Renal cortical epithelial cell (primary cell): Measurements from ENCODE around the gene HAUS6. TPM values are rescaled to one million over a fixed set of nuclear protein-coding genes. Genes with fewer than 3 reads are reported as not detected.
"Not testable (repeated sequence)": the region's sequence is repeated elsewhere in the genome, so short reads cannot be mapped to it uniquely, and the experiment has no call there.

ENCODE experiments used
- DNase-seq: peaks from one replicate; pipeline ENCODE4 v3.0.0-alpha.2; 2011; ENCODE audit warnings: low read depth
- total RNA-seq: library from RNA; depleted of rRNA; stranded (reverse); fragments of >200 nt; gene quantifications from 2 replicates; pipeline ENCODE4 v1.2.3, GENCODE V29; 2014

HAUS6 gene
- total RNA-seq, 1 donor from 2014 or later, result 19.6 TPM

DNA sequence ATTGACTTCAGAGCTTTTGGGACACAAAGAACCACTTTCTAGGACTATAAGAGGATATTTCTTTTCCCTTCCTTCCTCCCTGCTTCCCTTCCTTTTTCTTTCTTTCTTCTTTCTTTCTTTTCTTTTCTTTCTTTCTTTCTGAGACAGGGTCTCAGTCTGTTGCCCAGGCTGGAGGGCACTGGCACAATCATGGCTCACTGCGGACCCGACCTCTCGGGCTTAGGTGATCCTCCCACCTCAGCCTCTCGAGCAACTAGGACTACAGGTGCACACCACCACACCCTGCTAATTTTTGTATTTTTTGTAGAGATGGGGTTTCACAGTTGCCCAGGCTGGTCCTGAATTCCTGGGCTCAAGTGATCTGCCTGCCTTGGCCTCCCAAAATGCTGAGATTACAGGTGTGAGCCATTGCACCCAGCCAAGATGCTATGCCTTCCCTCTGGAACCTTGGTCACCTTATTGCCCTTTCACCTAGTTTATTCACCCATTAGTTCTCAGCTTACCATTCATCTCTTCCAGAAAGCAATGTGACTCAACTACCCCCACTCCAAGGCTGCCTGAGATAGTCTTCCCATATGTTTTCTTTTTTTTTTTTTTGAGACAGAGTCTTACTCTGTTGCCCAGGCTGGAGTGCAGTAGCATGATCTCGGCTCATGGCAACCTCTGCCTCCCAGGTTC, 14.5 kb upstream of the HAUS6 start:
- no peak for DNase-seq

DNA sequence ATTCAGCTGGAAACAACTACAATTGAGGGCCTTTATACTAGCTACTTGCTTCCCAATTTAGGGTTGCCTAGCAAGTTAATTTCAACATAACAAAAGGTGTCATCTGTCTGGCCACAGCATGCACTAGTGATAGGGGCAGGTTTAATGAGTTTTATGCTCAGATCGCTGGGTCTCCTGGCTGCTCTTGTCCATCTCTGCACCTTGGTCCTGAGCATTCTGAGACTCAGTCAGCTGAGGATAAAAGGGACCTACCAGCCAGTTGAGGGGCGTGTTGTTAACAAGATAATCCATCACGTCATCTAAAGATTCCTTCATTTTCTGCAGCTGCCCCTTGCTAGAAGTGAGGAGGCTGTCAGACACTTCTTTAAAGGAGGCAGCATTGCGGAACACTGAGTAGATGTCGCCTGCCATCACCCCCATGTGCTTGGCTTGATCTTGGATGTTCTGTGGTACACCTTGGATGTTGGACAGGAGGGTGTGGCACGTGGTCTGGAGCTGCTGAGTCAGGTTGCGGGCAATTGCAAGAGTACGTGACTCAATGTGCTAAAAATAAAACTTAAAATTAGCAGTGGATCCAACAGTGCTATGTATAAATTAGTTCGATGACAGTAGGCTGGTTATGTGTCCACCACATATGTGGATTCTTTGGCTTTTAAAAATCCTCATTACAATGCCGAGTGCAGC, 13.5 kb upstream of the HAUS6 start:
- peak; percentile 70 for DNase-seq

DNA sequence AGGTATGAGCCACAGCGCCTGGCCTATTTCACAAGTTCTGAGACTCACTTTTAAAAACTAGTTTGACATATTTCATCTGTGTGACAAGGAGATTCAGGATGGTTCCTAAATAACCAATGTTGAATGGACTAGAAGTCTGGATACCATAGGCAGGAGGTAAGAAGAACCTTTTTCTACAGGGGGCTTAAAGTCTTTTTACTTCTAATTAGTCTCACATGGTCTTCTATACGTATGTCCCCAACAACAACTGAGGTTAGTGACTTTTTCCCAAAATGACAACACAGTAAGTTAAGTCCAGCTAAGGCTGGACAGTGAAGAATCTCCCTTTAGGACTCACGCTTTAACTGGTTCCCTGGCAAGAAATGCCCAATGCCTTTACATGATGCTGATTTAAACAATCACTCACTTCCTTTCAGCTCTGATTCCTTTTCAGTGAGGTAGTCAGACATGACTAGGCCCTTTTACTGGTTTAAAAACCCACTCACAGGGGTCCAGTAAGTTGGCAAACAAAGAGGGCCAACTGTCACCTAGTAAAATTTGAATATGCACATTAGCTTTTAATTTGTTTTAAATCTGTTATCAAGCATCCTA, 12.1 kb upstream of the HAUS6 start:
- DNase-seq, result no peak

DNA sequence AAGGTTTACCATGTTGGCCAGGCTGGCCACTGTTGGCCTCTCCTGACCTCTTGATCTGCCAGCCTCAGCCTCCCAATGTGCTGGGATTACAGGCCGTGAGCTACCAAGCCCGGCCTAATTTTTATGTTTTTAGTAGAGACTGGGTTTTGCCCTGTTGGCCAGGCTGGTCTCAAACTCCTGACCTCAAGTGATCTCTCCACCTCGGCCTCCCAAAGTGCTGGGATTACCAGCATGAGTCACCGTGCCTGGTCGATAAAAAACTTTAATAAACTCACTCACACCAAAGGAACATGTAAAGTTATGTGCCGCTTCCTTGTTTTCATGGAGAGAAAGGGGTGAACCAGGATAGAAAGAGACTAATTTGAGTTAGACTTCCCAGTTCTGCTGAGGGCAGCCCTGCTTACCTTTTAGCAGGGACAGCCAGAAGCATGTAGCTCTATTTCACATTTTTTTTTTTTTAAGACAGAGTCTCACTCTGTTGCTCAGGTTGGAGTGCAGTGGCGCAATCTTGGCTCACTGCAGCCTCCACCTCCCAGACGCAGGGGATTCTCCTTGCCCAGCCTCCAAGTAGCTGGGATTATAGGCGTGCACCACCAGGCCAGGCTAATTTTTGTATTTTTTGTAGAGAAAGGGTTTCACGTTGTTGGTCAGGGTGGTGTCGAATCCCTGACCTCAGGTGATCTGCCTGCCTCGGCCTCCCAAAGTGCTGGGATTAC, 11.4 kb upstream of the HAUS6 start:
- peak; percentile 37 for DNase-seq

DNA sequence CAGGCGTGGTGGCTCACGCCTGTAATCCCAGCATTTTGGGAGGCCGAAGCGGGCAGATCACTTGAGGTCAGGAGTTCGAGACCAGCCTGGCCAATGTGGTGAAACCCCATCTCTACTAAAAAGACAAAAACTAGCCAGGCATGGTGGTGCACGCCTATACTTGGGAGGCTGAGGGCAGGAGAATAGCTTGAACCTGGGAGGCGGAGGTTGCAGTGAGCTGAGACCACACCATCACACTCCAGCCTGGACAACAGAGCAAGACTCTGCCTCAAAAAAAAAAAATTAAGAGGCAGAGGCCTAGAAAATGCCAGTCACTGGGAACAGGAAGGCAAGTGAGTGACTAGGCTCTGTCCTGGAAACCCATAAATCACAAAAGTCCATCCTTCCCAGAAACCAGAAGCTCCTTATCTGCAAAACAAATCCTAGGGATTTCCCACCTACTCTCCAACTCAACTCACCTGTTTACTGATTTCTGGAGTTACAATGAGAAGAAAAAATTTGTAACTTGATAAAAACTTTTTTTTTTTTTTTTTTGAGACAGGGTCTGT, 10.4 kb upstream of the HAUS6 start:
- not testable (repeated sequence) for DNase-seq

DNA sequence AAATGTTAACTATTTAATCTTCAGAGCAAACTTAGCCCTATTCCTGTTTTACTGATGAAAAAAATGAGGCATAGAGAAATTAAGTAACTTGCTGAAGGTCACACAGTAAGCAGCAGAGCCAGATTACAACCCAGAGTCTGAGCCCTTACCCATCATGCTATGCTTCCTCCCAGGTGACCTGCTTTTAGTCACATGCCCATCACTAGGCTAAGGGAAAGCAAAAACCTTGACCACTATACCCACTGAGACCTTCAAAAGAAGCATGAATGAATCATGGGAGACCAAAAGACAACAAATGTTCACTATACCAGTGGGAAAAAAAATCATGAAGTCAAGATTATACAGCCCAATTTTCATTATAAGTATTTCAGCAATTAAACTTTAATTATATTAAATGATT, 5.3 kb upstream of the HAUS6 start:
- no peak for DNase-seq

DNA sequence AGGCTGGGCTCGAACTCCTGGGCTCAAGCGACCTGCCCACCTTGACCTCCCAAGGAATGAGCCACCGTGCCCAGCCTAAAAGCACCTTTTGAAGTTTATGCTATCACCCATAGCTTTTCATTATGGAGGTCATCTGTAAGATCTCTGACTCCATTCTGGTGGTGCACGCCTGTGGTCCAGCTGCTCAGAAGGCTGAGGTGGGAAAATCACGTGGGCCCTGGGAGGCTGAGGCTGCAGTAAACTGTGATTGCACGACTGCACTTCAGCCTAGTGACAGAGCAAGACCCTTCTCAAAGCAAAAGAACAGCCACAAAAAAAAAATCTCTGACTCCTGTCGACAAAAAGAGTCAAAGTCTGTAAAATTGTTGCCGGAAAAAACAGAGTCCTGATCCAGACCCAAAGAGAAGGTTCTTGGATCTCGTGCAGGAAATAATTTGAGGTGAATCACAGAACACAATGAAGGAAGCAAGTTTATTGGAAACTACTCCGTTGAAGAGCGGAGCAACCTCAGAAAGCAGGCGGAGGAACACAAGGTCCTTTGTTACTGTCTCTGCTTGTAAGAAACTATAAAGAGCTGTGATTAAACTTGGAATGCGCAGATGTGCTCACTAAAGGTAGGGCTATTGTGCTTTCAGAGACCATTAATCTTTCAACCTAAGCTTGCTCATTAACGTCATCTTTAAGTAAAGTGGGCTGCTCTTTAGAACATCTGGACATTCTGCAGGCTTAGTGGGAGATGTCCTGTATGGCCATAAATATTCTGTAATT, 2.0 kb upstream of the HAUS6 start:
- DNase-seq, result no peak

DNA sequence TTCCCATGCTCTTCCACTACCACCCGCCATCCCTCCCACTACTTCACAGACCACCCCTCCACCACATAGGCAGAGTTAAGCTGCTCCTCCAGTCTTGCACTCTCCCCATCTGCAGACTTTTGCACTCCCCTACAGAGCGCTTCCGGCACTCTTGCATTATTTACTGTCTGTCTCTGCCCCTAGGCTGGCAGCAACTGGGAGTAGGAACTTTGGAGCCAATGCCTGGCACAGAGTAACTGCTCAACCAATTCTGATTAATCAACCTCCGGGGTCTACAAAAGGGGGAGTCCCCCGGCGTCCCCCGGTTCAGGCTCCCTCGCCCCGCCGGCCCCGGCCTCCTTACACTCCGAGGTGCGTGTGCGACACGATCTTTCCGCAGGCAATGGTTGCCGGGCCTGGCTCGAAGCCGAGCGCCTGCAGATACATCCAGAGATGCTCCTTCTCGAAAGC, 498 bp downstream of the HAUS6 start:
- DNase-seq, result no peak

DNA sequence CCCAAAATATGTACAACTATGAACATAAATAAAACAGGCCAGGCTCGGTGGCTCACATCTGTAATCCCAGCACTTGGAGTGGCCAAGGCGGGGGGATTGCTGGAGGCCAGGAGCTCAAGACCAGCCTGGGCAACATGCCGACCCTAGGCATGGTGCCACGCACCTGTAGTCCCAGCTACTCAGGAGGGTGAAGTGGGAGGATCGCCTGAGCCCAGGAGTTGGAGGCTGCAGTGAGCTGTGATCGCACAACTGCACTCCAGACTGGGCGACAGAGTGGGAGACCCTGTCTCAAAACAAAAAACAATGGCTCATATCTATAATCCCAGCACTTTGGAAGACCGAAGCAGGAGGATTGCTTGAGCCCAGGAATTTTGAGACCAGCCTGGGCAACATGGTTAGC, 1.5 kb downstream of the HAUS6 start:
- no peak for DNase-seq

DNA sequence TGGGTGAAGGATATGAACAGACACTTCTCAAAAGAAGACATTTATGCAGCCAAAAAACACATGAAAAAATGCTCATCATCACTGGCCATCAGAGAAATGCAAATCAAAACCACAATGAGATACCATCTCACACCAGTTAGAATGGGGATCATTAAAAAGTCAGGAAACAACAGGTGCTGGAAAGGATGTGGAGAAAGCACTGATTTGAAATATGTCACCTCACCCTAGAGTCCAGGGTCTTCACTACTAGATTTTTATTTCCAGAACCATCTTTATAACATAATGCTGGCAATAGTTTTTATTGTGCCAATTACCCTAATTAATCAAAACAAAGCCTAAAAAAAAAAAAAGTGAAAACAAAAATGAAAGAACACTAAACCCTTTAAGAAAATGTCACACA, 5.3 kb downstream of the HAUS6 start:
- not testable (repeated sequence) for DNase-seq

DNA sequence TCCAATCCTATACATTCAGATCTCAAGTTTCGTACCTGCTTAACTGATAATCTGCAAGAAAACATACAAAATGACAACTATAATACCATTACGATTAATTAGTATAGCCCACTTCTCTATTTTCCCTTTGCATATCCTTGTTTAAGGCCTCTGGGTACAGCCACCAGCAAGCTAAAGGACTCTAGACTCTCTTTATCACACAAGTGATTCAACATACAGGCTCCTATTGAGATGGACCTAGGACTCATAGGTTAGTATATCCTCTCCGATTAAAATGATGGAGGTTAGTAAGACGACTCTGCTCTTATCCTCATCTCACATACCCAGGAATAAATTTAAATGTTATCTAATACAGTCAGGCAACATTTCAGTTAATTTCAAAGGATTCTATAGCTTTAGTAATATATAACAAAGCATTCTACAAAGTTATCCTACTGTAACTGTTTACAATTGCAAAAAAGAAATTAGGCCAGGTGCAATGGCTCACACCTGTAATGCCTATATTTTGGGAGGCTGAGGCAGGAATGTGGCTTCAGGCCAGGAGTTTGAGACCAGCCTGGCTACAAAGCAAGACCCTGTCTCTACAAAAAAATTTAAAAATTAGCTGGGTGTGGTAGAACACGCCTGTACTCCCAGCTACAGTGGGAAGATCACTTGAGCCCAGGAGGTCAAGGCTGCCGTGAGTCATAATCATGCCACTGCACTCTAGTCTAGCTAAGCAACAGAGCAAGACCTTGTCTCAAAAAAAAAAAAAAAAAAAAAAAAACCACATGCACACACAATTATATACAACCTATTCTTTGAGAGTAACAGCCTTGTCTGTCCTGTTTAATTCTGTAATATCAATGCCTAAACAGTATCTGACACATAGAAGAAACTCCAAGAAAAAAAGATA, 15.4 kb downstream of the HAUS6 start:
- peak; percentile 94 for DNase-seq

DNA sequence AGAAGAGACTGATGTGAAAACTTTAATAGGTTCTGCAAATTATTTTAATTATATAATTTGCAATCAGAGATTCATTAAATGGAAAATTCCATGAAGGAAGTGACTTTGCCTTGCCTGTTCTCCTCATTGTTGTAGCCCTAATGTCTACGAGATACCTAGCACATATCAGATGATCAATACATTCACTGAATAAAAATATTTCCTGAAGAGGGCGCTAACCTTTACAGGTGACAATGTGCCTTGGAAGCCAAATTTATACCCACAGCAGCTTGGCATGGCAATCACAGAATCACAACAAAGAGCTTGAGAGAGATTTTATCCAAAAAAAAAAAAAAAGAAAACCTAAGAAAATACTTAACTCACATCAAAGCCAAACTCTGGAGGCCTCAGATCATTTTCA, 17.4 kb downstream of the HAUS6 start:
- peak; percentile 19 for DNase-seq

DNA sequence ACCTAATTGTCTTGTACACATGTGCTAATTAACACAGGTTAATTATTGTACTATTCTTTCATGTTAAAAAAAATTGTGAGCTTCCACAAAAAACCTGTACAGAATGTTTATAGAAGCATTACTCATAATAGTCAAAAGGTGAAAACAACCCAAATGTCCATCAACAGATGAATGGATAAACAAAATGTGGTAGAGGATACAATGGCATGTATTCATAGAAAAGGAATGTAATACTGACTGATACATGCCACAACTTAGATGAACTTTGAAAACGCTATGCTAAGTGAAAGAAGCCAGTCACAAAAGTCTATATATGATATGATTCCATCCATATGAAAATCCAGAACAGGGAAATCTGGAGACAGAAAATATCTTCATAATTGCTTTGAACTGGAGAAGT, 27.9 kb downstream of the HAUS6 start:
- peak; percentile 66 for DNase-seq

DNA sequence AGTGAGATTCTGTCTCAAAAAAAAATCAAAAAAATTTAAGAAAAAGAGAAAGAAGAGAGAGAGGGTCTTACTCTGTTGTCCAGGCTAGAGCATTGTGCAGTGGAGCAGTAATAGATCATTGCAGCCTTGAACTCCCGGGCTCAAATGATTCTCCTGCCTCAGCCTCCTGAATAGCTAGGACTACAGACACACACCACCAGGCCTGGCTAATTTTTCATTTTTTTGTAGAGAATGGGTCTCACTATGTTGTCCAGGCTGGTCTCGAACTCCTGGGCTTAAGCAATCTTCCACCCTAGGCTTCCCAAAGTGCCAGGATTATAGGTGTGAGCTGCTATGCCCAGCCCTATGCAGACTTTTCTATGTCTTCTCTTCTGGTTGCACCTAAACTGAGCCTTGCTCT, 28.5 kb downstream of the HAUS6 start:
- no peak for DNase-seq

DNA sequence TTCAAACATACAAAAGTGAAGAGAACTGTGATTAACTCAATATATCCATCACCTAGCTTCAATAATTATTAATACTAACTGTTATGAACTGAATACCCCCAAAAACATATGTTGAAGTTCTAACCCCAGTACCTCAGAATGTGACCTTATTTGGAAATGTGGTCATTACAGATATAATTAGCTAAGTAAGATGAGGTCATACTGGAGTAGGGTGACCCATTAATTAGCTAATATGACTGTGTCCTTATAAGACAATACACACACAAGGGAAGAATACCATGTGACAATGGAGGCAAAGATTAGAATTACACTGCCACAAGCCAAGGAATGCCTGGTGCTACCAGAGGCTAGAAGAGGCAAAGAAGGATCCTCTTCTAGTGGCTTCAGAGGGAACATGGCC, 45.7 kb downstream of the HAUS6 start:
- DNase-seq, result no peak

DNA sequence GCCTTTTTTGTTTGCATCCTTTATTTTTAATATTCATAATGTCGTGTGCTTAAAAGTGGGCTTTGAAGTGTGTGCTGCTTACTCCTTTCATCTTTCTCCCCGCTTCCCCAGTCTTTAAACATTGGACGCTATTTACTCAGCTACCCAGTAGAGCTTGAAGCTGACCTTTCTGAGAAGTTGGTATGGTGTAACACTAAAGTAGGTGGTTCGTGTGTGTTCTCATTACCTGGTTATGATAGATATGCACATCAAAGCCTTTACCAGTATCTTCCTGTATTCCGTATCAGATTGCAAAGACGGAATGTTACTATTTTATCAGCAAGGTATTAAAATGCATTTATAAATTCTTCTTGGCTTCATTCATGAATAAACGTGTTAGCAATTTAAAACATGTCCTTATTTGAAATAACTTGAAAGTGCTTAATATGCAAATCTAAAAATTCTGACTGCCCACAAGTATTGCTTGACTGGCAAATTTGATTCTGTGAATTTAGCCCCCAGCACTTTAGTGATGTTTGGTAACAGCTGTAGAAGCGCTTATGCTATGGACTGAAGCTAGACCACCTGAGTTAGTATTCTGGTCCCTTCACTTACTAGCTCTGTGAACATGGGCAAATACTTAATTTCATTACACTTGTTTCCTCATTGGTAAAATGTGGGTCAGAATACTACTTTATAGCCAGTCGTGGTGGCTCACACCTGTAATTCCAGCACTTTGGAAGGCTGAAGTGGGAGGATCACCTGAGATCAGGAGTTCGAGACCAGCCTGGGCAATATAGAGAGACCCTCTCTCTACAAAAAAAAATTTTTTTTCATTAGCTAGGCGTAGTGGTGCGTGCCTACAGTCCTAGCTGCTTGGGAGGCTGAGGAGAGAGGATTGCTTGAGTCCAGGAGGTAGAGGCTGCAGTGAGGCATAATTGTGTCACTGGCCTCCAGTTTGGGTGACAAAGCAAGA, 51.8 kb downstream of the HAUS6 start:
- DNase-seq, result peak; percentile 65

DNA sequence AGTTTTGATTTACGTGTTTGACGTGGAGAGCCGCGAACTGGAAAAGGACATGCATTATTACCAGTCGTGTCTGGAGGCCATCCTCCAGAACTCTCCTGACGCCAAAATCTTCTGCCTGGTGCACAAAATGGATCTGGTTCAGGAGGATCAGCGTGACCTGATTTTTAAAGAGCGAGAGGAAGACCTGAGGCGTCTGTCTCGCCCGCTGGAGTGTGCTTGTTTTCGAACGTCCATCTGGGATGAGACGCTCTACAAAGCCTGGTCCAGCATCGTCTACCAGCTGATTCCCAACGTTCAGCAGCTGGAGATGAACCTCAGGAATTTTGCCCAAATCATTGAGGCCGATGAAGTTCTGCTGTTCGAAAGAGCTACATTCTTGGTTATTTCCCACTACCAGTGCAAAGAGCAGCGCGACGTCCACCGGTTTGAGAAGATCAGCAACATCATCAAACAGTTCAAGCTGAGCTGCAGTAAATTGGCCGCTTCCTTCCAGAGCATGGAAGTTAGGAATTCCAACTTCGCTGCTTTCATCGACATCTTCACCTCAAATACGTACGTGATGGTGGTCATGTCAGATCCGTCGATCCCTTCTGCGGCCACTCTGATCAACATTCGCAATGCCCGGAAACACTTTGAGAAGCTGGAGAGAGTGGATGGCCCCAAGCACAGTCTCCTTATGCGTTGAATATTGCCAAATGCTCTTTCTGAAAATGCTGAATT, 52.6 kb downstream of the HAUS6 start:
- peak; percentile 31 for DNase-seq
